Measurements from ENCODE around the gene RUFY4.
"Not testable (repeated sequence)": the region's sequence is repeated elsewhere in the genome, so short reads cannot be mapped to it uniquely, and the experiment has no call there.

RUFY4 gene

GRCh38 chr2:218089259-218089658 lies 20.2 kb downstream of the RUFY4 start:
- DNase-seq (ENCODE audit: low spot score): no peak

GRCh38 chr2:218091746-218092145 lies 22.7 kb downstream of the RUFY4 start:
- no peak for DNase-seq (ENCODE audit: low spot score)

- no peak for DNase-seq (ENCODE audit: low spot score)
Observed at GRCh38 chr2:218093879-218094278, 24.8 kb downstream of the RUFY4 start.

- DNase-seq (ENCODE audit: low spot score): no peak
Observed at GRCh38 chr2:218095853-218096252, 26.8 kb downstream of the RUFY4 start.

- no peak for DNase-seq (ENCODE audit: low spot score)
Observed at GRCh38 chr2:218097975-218098374, 28.9 kb downstream of the RUFY4 start.

GRCh38 chr2:218108834-218109233 lies 39.8 kb downstream of the RUFY4 start:
- DNase-seq (ENCODE audit: low spot score): not testable (repeated sequence)

- DNase-seq (ENCODE audit: low spot score): not testable (repeated sequence)
Observed at GRCh38 chr2:218121789-218122188, 52.7 kb downstream of the RUFY4 start.

- not testable (repeated sequence) for DNase-seq (ENCODE audit: low spot score)
Observed at GRCh38 chr2:218122286-218122685, 53.2 kb downstream of the RUFY4 start.

- no peak for DNase-seq (ENCODE audit: low spot score)
Observed at GRCh38 chr2:218123986-218124385, 54.9 kb downstream of the RUFY4 start.

GRCh38 chr2:218125095-218125494 lies 56.0 kb downstream of the RUFY4 start:
- DNase-seq (ENCODE audit: low spot score): no peak

- DNase-seq (ENCODE audit: low spot score): no peak
Observed at GRCh38 chr2:218125626-218126080, 56.6 kb downstream of the RUFY4 start, which contains the start of gene CXCR2. CXCR2 (plus strand) TSS chr2:218126028; CDS start chr2:218134802, 8,774 bp downstream.

GRCh38 chr2:218127929-218128455 lies 58.9 kb downstream of the RUFY4 start:
- DNase-seq (ENCODE audit: low spot score): no peak

- DNase-seq (ENCODE audit: low spot score): no peak
Observed at GRCh38 chr2:218128781-218129457, 59.9 kb downstream of the RUFY4 start.

- DNase-seq (ENCODE audit: low spot score): no peak
Observed at GRCh38 chr2:218129458-218130135, 60.5 kb downstream of the RUFY4 start.

GRCh38 chr2:218130377-218130776 lies 61.3 kb downstream of the RUFY4 start:
- no peak for DNase-seq (ENCODE audit: low spot score)

- DNase-seq (ENCODE audit: low spot score): no peak
Observed at GRCh38 chr2:218130822-218131221, 61.8 kb downstream of the RUFY4 start.

- no peak for DNase-seq (ENCODE audit: low spot score)
Observed at GRCh38 chr2:218137514-218137913, 68.5 kb downstream of the RUFY4 start.

GRCh38 chr2:218138047-218138446 lies 69.0 kb downstream of the RUFY4 start:
- DNase-seq (ENCODE audit: low spot score): no peak

Measured in D341Med (cell line).